ELR (cell line): ENCODE measurements around the gene TFPI2.

ENCODE experiments used
- DNase-seq: peaks from one replicate; pipeline ENCODE4 v3.0.0-alpha.2; 2015; ENCODE audit warnings: low read depth

The TFPI2 gene

GRCh38 chr7:93858857-93859256, 31.7 kb downstream of the TFPI2 start:
- no peak for DNase-seq

- peak; percentile 3 for DNase-seq
These were observed 34.2 kb downstream of the TFPI2 start for GRCh38 chr7:93856323-93856722.

- no peak for DNase-seq
These were observed 34.8 kb downstream of the TFPI2 start for GRCh38 chr7:93855797-93856196.

GRCh38 chr7:93854480-93854879, 36.1 kb downstream of the TFPI2 start:
- DNase-seq: no peak

GRCh38 chr7:93851536-93851935, 39.0 kb downstream of the TFPI2 start:
- no peak for DNase-seq

- no peak for DNase-seq
These were observed 47.3 kb downstream of the TFPI2 start for GRCh38 chr7:93843260-93843659.

GRCh38 chr7:93838966-93839365, 51.6 kb downstream of the TFPI2 start:
- DNase-seq: no peak

GRCh38 chr7:93837245-93837644, 53.3 kb downstream of the TFPI2 start:
- DNase-seq: no peak

GRCh38 chr7:93836116-93836515, 54.4 kb downstream of the TFPI2 start:
- DNase-seq: no peak

GRCh38 chr7:93835702-93836101, 54.9 kb downstream of the TFPI2 start:
- DNase-seq: no peak
